ENCODE results near the gene CHD9NB.
"Not testable (repeated sequence)": the region's sequence is repeated elsewhere in the genome, so short reads cannot be mapped to it uniquely, and the experiment has no call there.

Gene CHD9NB

GRCh38 chr16:53083119-53083518 lies 30.4 kb upstream of the CHD9NB start:
- no peak for DNase-seq

GRCh38 chr16:53082509-53082908 lies 29.8 kb upstream of the CHD9NB start:
- no peak for DNase-seq

GRCh38 chr16:53081686-53082407 lies 29.1 kb upstream of the CHD9NB start:
- DNase-seq = no peak

- no peak for DNase-seq
Measured at GRCh38 chr16:53081032-53081424, 28.3 kb upstream of the CHD9NB start.

- no peak for DNase-seq
Measured at GRCh38 chr16:53080345-53081031, 27.8 kb upstream of the CHD9NB start.

DNA sequence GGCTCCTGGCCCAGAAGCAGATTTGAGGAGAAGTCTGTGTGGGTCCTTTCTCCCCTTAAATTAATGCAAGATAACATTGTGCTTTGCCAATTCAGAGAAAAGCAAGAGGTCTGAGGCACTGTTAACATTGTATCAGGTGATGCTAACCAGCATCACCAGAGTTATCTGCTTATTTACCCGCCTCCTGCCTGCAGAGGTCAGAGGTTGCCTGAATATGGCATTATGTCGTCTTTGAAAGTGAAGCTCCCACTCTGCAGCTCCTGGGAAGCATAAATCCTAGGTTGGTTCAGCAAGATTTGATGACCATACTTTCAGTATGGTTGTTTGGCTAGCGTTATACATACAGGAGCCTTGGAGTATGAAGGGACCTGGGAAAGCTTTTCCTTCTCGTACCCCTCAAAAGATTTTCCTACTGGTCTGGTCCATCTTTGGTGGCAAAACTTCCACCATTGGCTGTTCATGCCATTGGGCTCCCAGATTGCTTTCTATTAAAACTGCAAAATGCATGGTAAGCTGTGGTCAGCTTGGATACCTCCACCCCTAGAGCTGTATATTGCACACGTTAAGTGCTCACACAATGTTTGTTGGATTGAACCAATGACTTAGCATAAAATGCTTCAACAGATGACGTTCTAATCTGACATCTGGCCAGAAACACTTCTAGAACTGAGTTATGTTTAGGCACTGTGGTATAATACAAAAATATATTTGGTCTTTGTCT lies 26.2 kb upstream of the CHD9NB start:
- no peak for DNase-seq

DNA sequence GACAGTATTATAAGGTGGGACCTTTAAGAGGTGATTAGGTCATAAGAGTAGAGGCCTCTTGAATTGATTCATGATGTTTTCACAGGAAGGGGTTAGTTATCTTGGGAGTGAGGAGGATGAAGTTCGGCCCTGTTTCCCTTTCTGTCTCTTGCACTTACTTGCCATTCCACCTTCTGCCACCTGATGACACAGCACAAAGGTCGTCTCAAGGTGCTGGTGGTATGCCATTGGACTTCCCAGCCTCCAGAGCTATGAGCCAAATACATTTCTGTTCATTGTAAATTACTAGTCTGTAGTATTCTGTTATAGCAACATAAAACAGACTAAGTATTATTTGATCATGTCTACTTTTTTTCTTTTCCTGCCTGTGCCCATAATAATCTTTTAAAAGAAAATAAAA lies 25.6 kb upstream of the CHD9NB start:
- DNase-seq = no peak

GRCh38 chr16:53075461-53075860 lies 22.8 kb upstream of the CHD9NB start:
- not testable (repeated sequence) for DNase-seq

- not testable (repeated sequence) for DNase-seq
Measured at GRCh38 chr16:53074296-53074695, 21.6 kb upstream of the CHD9NB start.

GRCh38 chr16:53073022-53073421 lies 20.3 kb upstream of the CHD9NB start:
- no peak for DNase-seq

- DNase-seq = peak; percentile 93
Measured at GRCh38 chr16:53071748-53072301, 19.1 kb upstream of the CHD9NB start.

DNA sequence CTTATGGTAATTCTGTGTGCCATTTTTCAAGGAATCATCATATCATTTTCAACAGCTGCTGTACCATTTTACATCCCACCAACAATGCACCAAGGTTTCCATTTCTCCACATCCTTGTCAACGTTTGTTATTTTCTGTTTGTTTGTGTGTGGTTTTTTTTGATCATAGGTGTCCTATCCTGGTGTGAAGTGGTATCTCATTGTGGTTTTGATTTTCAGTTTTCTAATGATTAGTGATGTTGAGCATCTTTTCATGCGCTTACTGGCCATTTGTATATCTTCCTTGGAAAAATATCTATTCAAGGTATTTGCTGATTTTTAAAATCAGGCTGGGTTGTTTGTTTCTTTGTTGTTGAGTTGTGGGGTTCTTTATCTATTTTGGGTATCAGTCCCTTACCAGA lies 17.1 kb upstream of the CHD9NB start:
- no peak for DNase-seq

DNA sequence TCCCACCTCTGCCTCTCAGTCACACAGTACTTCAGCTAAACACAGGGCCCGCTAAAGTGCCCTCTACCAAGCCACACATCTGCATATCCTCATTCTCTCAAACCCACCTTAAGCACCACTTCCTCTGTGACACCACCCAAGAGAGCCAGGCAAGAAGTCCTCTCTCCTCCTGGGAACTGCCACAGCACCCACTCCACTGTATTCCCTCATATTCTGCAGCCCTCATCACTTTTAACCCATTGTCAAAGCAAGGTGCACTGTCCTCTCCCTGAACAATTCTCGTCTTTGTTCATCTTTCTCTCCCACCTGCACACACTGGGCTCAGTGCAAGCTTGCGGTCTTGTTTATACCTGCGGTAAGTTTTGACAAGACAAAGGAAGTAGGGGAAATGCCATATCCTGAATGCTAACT lies 15.7 kb upstream of the CHD9NB start:
- no peak for DNase-seq

DNA sequence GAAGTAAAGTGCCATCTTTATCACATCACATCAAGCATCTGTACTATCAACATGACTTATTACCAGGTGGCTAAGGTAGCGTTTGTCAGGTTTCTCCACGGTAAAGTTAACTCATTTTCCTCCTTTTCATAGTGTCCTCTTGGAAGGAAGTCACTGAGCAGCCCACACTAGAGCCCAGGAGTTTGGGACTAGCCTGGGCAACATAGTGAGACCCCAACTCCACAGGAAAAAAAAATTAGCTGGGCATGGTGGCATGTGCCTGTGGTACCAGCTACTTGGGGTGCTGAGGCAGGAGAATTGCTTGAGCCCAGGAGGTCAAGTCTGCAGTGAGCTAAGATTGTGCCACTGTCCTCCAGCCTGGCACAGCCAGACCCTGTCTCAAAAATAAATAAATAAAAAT lies 15.0 kb upstream of the CHD9NB start:
- DNase-seq = no peak

GRCh38 chr16:53065461-53066061 lies 12.9 kb upstream of the CHD9NB start:
- DNase-seq = no peak

DNA sequence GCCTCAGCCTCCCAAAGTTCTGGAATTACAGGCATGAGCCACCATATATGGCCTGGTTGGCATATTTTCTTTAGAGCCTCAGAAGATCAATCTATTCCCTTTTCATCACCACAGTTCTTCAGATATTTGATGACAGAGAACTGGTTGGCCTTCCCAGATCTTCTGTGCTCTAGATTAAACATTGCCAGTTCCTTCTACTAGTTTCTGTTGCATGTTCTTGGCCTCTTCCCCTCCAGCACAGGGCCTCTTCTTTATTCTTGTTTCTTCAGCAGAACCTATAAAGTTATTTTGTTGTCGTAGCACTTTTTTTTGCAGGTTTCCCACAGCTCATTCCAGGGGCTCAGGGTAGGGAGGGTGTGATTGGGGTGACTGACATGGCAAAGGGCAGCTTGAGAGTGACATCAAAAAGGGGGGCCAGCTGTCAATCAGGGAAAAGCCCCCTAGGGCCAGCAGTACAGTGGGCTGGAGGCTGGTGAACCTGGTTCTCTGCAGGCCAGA lies 11.4 kb upstream of the CHD9NB start:
- no peak for DNase-seq

DNA sequence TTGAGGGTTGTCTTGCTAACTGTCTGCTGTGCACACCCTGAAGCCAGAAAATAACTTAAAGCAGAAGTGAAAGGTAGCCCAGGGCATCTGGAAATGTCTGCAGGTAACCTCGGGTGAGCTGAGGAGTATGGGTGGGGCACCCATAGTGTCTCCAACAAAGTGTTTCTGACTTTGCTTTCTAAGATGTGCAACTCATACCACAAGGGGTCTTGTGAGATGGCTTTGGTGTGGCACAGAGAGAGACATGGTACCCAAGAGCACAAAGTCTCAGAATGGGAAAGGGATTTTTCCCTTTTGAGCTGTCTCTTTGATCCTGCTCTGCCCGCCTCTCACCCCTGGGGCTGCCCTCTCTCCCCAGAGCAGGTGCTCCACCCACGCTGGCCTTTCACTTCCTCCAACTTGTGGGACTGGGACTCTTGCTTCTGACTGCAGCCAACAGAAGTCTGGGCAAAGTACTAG lies 9.0 kb upstream of the CHD9NB start:
- DNase-seq = no peak

DNA sequence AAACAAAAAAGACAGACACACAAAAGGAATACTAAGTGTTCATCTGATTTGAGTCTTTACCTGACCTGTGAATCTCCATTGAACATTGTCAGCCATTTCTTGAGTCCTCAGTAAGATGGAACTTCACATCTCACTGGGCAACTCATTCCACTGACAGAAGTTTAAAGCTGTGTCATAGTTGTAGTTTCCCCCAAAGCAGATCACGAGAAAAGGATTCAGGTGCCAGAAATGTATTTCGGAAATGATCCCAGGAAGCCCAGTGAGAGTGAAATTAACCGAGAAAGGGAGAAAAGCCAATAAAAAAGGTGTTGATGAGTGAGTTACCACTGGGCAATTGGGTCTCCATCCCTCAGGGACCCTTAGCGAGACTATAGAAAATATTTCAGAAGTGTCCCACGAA lies 8.6 kb upstream of the CHD9NB start:
- DNase-seq = no peak

- no peak for DNase-seq
Measured at GRCh38 chr16:53059672-53060071, 7.0 kb upstream of the CHD9NB start.

- no peak for DNase-seq
Measured at GRCh38 chr16:53058882-53059281, 6.2 kb upstream of the CHD9NB start.

DNA sequence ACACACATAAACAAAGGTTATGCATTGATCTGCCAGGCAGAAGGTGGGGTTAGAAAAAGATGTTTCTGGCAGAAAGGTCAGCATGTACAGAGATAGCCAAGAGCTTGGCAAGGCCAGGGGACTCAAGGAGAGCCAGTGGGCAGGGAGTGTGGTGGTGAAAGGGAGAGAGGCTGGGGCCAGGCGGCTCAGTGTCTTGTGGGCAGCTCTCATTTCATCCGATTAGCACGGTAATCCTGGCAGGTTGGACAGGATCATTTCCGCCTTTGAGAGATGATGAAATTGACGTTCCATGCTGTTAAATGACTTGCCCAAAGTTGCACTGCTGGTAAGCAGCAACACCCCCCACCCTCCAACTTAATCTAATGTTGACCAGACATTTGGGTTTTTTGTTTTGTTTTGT lies 5.7 kb upstream of the CHD9NB start:
- no peak for DNase-seq

DNA sequence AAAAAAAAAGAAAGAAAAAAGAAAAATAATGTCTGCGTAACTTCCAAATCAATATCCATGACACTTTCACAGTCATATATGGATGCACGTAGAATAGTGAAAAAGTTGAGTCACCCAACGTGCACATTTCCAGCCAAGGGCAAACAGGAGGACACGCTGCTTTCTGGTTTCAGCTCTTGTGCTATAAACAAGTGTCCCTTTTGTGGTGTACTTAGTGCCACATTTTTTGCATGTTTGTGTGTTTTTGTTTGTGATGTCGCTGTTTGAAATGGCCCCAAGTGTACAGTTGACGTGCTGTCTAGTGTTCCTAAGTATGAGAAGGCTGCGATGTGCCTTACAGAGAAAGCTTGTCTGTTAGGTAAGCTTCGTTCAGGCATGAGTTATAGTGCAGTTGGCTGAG lies 5.0 kb upstream of the CHD9NB start:
- DNase-seq = no peak

DNA sequence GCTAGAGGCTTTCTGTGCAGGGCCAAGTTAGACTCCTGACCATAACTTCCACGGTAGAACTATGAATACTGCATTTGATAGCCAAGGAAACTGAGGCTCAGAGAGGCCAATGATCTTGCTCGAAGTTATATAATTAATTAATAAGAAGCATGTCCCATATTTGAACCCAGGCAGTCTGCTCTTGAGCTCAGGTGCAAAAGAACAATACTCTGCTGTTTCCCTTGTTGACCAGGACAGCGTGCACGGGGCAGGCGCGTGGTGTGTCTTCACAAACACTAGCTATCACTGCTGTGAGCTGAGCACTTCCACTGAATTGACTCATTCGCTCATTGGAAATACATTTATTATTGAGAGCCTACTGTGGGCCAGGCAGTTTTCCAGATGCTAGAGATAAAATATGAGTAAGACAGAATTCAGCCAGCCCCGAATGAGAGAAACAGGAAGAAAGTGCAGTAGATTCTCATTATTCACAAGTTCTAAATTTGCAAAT lies 3.7 kb upstream of the CHD9NB start:
- DNase-seq = no peak

Measured in NCI-H1105 treated with DMSO at 0.1 percent for 48 hours (cell line).